Right renal cortex interstitium (tissue), 3 donors: Measurements from ENCODE around the gene S100PBP. TPM values are rescaled to one million over a fixed set of nuclear protein-coding genes. Genes with fewer than 3 reads are reported as not detected.

ENCODE experiments used
- DNase-seq, 3 donors: peaks; one replicate each; pipeline ENCODE4 v3.0.0-alpha.2; 2013; ENCODE audit warnings: low read depth in 3 of 3, low spot score in 2 of 3
- polyA plus RNA-seq, 3 donors: library from polyadenylated mRNA; unstranded; fragments of 120-200 nt; gene quantifications; one replicate each; pipeline ENCODE4 v1.2.1, GENCODE V29; 2013; ENCODE audit not compliant: insufficient read length in 3 of 3

S100PBP gene
- polyA plus RNA-seq, 3 donors, result 30.5 to 33.6 (median 31.0) TPM

- no peak for DNase-seq
Observed at GRCh38 chr1:32868085-32868484, 50.6 kb downstream of the S100PBP start.

DNA sequence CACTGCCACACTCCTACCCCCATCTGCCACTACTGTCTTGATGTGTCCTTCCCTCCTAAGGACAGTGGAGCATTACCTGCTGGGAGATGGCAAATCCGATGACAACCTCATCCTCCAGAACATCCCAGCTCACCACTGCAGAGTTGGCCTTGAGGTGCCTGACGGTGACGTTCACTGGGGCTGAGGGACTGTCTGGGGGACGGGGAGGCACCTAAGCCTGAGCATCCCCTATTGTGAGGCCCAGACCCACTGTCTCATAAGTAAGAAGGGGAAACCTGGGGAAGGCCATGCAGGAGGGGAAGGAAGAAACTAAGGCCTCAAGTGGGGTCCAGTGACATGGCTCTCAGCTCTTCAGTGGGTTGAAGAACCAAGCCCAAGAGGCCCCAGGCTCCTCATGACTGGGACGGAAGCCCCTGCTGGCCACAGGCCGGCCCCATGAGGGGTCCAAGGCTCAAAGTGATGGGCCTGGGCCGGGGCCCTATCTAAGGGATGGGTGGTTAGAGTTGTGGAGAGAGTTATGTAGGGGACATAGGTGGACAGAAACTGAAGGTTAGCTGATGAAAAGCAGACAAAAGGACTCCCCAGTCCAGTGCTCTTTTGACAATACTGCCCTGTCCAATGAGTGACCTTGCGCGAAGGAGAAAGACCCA lies 51.5 kb downstream of the S100PBP start:
- DNase-seq, result no peak

GRCh38 chr1:32869923-32870614 lies 52.6 kb downstream of the S100PBP start:
- no peak for DNase-seq

DNA sequence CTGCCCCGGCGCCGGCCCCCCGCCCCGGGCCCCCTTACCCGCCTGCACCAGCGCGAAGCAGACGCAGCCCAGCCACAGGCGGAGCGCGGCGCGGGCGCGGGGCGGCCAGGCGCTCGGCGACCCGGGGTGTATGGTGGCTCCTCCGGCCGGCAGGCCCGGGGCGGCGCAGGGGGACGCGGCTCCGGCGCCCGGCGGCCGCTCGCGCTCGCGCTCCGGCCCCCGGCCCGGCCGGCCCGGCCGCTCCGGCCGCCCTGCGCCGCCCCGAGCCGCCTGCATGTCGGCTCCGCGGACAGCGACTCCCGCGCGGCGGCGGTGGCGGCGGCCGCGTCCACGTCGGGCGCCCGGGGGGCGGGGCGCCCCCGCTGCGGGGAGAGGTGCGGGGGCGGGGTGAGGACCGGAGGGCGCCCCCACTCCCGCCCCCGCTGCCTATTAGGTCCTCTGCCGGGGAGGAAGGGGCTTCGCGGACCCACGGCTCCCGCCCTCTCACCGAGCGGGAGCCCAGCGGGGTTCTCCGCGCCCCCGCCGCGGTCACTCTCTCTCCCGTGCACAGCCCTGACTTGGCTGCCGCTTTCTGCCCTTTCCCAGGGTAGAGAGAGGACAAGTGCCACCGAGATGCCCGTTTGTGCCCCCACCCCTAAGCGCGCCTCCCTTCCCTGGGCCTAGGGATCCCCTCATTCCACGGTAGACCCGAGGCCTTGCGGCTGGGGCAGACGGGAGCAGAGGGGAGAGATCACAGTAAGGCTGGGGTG lies 53.3 kb downstream of the S100PBP start, which contains the start of gene FNDC5:
TSS of gene FNDC5 (minus strand) at position 298 of the 749 bp plus-strand sequence.
- no peak for DNase-seq

DNA sequence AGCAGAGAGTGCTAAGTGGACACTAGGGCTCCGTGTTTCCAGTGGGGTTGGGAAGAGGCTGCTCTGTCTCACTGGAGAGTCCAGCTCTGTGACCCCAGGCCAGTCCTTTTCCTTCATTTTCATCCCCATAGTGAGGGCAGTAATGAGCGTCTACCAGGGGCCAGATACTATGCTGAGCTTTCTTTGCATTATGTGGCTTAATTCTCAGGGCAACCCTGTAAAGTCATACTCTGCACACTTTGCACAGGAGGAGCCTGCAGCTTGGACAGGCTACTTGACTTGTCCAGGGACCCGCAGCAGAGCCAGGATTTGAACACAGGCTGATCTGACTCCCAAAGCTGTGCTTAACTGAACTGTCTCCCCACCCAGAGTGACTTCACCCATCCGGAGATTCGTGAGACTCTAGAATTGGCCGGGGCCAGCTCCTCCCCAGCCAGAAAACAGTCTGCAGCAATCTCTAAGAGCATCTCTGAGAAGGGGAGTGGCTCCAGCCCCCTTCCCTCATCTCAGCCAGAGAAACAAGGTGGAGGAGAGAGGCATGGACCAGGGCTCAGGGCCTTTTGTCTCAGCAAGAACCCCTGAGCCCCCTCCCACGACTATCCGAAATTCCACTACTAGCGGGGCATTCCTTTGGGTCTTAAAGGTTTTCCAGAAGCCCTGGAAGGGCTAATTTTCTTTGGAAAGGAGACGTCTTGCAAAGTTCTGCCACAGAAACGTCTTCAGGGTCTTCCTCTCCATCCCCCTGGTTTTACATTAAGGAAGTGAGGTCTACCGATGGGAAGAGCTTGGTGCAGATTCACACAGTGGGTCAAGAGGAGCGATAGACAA lies 54.1 kb downstream of the S100PBP start:
- DNase-seq, result no peak

DNA sequence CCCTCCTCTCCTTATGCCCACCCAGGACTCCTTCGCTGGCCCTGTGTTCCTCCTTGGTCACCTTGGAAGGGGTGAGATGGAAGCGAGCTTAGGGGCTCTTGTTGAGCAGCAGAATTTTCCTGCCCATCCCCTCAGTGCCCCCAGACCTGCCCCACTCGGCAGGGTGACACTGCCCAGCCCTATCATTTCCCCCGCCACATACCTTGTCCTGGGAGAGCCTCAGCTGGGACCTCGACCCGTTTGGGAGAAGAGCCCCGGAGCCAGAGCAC lies 54.7 kb downstream of the S100PBP start:
- no peak for DNase-seq

GRCh38 chr1:32873484-32873883 lies 56.0 kb downstream of the S100PBP start:
- DNase-seq, result no peak

DNA sequence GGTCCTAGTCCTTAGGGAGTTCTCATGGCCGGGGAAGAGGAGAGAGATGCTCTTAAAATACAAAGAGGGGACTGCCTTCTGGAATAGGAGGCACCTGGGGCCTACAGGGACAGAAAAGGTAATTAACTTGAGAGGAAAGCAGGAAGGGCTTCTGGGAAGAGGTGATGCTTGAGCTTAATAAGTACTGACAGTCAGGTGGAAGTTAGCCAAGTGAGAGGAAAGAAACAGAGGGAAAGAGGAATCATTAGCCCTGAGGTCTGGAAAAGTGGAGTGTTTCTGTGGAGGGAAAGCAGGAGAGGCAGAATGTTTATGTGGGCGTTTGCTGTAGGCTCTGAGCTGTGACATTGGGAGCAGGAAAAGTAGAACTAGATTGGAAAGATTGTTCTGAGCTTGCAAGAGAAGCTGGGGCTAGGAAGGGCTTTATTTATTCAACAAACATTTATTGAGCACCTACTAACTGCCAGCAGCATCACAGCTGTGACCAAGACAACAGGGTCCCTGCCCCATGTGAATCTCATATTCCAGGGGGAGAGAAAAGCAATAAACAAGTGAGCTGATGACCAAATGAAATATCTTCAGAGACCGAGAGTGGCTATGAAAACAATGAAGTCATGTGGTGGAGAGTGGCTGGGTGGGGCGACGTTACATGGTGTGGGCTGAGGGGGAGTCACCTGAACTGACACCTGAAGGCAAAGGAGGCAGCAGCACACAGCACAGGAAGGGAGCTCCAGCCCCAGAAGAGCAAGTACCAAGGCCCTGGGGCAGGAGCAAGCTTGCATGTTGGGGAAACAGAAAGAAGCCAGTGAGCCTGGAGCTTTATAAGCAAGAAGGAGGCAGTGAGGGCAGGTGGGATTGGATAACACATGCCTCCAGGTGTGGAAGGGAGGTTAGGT lies 57.7 kb downstream of the S100PBP start:
- no peak for DNase-seq

DNA sequence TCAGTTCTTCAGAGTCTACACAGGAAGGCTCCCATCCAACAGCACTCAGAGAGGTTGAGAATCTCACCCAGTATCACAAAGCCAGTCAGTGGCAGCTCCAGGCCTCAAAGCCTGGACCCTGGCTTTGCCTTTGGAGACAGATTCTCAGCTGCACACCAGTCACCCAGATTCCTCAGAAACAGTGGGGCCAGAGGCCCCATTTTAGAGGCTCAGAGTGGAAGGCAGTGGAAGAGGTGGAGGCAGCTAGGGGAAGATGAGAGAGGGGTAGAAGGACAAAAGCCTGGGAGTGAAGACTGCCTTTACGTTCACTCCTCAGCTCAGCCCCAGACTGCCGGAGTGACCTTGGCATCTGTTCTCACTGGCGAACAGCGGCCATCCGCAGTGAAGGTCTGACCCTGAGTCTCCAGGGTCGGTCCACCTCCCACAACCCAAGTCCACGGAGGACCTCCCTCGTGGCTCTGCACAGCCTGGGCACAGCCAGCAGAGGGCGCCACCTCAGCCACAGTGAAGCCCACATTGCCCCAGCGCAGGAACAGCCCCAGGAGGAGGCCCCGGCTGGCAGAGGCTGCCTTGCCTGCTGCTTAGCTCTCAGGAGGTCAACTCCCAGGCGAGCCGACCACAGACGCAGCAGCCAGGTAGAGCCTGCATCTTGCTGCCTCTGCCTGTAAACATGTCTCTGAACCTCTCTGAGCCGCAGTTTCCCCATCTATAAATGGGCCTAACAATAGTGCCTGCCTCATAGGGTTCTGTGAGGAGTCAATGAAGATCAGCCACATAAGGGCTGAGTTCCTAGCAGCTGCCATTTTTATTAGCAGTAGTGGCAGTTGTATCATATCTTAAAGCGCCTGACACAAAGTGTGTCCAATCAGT lies 59.1 kb downstream of the S100PBP start:
- no peak for DNase-seq

- DNase-seq, result no peak
Observed at GRCh38 chr1:32877211-32878110, 60.0 kb downstream of the S100PBP start.

DNA sequence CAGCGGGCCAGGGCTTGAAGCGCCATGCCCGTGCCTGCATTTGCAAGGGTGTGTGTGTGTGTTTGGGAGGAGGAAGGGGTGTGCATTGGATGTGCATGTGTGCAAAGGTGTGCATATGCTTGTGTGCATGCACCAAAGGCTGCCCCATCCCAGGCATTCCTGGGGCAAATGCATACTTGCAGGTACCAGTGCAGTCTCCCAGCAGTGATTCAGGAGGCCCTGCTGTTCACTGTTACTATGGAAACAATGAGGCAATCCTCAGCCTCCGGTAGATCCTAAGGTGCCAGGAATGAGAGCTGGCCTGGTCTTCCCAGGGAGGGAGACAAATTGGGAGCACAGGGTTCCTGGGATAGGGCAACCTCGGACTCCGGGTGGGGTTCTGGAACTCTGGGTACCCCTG lies 60.7 kb downstream of the S100PBP start:
- no peak for DNase-seq

- DNase-seq, result no peak
Observed at GRCh38 chr1:32878637-32879041, 61.2 kb downstream of the S100PBP start.

GRCh38 chr1:32881291-32881690 lies 63.8 kb downstream of the S100PBP start:
- DNase-seq, result no peak

DNA sequence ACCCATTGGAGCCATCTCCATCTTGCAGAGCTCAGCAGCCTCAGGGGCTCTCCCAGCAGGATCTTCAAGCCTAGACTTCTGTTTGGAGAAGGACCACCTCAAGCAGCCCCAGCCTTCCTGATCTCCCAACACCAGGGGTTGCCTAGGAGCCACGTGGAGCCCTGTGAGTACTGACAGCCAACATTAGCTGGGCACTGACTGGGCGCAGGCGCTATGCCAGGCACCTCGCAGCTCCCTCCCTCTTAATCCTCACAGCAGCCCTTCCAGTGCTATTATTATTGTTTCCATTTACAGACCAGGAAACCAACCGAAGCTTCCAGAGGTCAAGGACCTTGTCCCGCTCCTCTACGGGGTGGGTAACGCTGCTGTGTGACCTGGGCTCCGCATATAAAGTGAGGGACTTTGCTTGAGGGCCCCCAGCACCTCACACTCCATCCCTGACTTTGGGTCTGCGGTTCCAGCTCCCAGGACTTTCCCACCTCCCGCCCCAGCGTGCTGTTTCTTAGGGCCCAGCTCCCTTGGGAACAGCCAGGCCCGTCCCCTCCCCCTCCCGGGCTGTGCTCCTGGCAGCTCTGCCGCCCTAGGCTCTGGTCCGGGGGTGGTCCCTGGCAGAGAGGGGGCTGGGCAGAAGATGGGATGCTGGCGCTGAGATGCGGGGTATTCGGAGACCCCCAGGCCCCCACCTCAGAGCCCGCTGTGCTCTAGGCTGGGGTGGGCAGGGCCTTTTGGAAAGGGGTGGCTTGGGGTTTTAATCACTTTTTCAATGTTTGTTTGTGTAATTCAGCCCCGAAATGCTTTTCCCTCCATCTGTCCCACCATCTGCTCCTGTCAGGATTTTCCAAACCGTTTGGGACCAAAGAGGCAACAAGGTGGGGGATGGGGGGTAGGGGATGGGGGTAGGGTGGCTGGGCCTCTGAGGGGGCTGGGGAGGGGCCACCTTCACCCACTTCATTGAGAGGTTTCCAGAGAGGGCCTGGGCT lies 64.7 kb downstream of the S100PBP start:
- no peak for DNase-seq

DNA sequence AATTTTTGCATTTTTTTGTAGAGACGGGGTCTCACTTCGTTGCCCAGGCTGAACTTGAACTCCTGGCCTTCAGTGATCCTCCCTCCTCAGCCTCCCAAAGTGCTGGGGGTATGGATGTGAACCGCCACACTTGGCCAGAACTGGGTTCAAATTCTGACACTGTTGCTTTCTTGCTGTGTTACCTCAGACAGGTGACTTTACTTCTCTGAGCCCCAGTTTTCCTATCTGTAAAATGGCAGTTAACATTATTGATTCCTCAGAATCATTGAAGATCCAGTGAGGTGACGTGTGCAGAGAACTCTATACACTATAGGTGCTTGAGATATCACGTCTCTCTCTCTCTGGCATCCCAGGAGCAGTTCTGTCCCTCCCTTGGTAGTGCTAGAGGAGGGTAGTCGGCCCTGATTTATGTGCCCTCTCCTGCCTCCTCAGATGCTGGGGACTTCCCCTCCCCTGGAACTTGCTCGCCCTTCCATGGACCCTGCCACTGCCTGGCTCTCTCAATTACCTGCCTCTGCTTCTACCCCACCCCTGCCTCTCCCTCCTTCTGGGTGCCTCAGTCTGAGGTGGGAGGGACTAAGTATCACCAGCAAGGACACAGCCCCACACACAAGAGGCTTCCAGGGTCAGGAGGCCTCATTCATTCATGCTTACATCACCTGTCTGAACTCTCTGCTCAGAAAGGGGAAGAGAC lies 66.0 kb downstream of the S100PBP start:
- DNase-seq, result no peak

DNA sequence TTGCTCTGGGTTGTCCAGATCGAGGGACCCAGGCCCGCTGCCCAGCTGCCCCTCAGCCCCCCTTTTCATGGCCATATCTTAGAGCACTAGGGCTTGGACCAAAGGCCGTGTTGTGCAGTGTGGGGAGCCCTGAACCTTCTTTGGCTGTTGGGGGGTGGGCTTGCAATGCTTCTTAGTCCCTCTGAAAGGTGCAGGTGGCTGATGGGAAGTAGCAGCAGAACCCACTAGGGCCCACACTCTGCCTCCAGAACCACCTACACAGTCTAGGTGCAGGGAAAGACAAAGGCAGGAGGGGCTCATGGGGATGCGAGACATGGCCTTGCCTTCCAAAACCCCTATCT lies 66.5 kb downstream of the S100PBP start:
- no peak for DNase-seq
